ENCODE measurements around the gene SRCIN1.
"Not testable (repeated sequence)": the region's sequence is repeated elsewhere in the genome, so short reads cannot be mapped to it uniquely, and the experiment has no call there.

SRCIN1 gene

DNA sequence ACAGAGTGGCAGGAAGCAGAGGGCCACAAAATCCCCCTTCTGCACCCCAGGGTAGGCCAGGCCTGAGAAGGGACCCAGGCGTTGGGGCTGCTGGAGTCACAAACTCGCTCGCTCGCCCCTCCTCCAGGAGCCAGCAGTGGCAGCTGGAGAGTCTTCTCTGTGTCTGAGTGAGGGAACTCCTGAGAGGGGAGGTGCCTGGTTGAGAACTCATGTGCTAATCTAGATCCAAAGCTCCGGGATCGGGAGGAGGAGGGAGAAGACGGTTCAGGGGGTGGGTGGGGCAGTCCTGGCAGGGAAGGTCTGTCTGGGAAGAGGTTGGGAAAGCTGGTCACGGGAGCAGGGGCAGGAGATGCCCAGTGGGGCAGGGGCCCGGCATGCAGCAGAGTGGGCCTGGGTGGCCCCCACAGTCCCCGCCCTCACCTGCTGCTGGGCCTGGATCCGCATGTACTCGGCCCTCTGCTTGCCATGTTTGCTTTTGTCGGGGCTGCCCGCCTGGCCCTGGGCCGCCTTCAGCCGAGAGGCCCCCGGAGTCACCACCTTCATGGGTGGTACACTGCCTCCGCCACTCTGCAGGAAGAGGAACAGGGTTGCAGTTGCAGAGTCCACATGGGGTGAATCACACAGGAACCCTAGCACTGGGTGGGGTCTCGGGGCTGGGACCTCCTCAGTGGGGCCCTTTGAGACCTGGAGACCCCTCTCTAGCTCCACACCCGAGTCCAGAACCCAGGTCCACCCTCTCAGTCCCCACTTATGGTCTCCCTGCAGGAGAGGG lies 62.2 kb downstream of the SRCIN1 start:
- DNase-seq (ENCODE audit: low read depth in 3 of 3), result no peak

DNA sequence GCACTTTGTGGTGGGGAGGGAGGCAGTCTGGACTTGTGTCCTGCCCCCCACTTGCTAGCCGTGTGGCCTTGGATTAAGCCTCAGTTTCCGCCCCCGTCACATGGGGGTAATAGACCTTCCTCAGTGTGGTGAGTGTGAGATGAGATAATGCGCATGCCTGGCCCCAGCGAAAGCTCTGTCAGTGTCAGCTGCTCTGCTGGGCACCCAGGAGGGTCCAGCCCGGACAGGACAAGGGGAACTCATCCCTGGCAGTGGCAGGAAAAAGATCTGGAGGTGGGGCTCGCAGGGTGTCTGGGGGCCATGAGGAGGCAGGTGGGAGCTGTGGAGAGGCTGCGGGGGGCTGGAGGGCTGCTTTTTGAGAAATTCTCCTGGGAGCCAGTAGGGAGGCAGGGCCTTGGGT lies 63.5 kb downstream of the SRCIN1 start:
- no peak for DNase-seq (ENCODE audit: low read depth in 3 of 3)

DNA sequence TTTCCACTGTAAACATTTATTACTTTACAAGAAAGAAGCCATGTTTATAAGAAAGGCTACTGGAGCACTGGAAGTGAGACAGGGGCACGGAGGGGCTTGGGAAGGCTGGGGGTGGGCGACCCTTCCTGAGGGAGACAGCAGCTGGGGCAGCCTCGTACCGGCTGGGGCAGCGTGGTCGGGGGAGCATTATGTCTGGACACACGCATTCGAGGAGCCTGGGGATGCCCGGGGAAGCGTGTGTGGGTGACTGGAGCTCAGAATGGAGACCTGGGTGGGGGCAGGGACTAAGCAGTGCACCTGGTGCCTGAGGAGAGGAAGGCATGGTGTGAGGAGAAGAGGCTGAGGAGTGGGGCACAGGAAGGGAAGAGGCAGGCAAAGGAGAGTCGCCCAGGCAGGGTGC lies 64.5 kb downstream of the SRCIN1 start:
- no peak for DNase-seq (ENCODE audit: low read depth in 3 of 3)

DNA sequence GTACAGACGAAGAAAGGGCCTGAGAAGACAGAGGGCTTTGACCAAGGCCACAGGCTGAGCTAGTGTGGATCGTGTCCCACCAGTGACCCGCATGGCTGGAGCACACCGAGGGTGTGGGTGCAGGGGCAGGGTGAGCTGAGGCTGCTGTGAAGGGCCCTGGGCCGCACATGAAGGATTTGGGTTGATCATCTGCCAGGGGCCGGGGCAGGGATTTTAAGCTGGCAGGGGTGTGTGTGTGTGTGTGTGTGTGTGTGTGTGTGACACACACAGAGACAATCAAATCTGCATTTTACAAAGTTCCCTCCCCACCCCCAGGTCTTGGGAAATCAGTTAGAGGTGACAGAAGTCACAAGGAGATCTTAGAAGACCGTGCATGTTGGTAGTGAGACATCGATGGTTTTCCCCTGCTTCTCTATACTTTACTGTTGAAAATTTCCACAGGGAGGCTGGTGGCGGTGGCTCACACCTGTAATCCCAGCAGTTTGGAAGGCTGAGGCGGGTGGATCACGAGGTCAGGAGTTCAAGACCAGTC lies 65.2 kb downstream of the SRCIN1 start:
- no peak for DNase-seq (ENCODE audit: low read depth in 3 of 3)

DNA sequence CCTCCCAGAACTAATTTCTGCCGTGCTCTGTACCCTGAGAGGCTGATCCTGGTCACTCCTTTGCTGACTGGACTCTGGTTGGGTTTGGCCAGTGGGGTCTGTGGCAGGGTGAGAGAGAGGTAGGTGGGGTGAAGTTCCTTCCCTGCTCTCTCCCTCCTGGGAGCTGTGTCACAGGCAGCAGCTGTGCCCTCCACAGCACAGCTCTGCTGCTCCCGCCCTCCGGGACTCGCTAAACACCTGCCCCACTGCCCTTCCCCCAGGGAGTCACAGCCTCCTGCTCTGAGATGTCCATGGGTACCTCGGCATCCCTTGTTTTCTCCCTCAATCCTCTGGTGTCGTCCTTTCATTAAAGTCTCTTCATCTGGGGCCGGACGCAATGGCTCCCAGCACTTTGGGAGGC lies 66.4 kb downstream of the SRCIN1 start:
- no peak for DNase-seq (ENCODE audit: low read depth in 3 of 3)

DNA sequence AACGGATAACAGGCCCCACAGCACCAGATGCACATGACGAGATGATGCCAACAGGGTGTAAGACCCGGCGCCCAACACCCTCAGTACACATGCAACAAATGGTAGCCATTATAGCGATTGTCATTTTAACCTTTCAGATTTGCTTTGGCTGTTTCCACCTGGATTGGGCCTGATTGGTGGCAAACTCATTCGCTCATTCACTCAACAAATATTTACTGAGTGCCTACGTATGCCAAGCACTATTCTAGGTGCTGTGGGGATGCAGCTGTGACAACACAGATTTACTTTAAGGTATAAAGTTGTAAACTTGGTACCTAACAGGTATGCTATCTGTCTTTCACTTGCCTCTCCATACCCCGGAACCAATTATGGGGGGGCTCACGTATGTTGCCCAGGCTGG lies 66.8 kb downstream of the SRCIN1 start:
- no peak for DNase-seq (ENCODE audit: low read depth in 3 of 3)

DNA sequence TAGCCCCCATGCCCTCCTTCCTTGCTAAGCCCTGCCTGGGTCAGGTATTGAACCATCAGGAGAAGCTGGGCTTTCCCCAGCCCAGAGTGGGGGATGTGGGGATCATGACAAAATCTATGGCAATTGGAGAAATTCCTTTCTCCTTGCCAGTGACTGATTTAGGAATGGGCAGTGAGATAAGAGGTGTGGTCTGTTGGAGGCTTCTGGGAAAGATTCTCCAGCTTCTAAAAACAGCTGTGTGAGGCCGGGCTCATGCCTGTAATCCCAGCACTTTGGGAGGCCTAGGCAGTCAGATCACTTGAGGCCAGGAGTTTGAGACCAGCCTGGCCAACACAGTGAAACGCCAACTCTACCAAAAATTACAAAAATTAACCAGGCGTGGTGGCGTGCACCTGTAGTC lies 69.1 kb downstream of the SRCIN1 start:
- DNase-seq (ENCODE audit: low read depth in 3 of 3), result no peak

DNA sequence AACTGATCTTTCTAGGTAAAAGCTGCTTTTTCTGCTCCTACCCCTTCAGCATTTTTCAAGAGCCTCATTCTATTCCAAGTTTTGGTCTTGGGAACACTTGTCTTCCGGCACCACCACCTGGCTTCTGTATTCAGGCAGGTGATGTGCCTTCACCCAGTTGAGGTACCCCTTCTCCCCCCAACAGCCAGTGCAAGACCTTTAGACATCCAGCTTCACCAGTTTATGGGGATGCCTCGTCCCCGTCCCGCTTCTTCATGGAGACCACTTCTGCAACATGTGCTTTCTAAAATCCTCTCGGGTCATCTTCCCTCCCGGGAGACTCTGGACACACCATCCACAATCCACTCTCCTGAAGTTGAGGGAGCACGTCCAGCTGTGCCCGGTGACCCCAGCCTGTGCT lies 69.9 kb downstream of the SRCIN1 start:
- no peak for DNase-seq (ENCODE audit: low read depth in 3 of 3)

DNA sequence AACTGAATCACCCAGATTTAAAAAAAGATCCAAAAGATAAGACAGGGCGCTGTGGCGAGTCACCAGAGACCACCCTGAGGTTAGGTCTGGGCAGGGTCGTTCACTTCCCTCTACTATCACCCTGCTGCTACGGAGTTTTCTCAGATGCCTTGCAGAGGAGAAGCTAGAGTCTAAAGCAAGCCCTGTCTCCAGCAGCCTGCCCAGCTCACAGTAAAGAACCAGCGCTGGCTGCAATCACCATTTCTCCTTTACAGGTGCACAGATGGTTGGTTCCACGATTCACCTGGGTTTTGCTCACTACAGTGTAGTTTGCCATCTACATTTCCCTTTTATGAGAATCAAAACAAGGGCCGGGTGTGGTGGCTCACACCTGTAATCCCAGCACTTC lies 71.3 kb downstream of the SRCIN1 start:
- DNase-seq (ENCODE audit: low read depth in 3 of 3), result no peak

DNA sequence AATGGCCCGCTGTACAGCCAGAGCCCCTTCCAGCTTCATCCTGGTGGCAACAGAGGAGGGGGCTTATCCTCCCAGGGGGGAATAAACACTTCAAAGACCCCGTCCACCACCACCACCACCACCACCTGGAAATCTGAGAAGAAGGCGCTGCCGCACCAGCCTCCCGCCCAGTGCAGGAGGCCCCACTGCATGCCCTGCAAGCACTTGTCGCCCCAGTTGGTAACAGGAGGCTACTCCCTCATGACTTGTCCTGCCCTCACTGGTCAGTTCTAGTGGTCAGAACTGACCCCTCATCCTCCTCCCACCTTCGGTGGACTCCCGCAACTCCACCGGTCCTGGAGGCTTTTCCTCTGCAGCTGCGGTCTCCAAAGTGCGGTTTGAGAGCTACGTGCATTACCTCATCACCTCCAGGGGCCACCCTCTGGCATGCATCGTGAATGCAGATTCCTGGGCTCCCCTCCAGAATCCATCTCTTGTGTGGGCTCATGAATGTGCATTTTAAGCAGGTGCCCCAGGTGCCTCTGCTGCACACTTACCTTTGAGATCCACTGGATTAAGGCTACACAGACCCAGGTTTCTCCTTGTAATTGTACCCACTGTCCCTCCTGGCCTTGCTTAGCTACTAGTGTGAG lies 71.8 kb downstream of the SRCIN1 start:
- DNase-seq (ENCODE audit: low read depth in 3 of 3), result no peak

DNA sequence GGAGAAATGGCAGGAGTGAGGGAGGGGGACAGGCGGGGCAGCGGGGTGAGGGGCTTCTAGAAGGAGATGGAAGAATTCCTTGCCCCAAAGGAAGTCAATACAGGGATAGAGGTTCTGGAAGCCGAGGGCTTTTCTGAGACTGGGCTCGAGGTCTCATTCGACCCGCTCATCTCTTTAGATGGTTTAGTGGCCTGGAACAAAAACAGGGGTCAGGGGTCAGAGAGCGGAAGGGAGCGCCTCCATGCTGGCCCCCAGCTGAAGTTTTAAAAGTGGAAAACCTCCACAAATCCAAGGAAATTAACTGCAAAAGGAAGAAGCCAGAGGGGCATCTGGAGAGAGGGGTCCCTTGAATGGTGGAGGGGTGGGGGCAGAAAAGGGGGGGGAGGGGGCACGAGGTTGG lies 72.5 kb downstream of the SRCIN1 start:
- no peak for DNase-seq (ENCODE audit: low read depth in 3 of 3)

DNA sequence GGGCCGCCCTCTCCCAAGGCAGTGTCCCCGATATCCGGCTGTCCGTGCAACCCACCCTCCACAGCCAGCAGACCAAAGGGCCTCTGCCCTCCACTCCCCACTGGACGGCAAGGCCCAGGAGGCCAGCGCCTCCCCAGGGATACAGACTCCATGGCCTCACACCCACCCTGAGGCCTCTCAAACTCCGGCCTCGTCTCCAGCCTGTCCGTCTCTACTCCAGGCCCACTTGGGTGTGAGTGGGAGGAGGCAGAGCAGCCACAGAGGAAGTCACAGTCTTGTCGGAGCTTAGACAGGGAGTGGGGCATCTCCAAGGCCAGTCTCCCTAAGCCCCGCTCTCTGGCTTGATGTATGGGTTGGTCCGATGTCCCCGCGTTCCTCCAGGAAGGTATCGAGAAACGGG lies 73.3 kb downstream of the SRCIN1 start:
- DNase-seq (ENCODE audit: low read depth in 3 of 3), result no peak

DNA sequence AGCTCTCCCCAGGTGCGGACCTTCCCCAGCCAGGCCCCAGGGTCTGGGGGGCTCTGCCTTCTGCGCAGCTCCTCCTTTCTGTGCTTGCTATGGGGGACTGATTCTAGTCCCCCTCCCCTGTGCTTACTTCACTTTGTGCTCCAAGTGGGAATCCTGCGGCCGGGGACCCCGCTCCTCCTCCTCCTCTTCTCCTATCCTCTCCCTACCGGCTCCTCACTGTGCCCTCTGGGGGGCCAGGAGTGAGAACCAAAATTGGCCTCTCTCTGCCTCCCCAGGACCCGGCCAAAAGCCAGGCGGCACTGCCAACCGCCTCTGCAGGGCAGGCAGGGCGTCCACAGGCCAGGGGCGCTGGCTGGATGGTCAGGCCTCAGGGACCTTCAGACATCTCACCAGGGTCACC lies 74.0 kb downstream of the SRCIN1 start:
- not testable (repeated sequence) for DNase-seq (ENCODE audit: low read depth in 3 of 3)

DNA sequence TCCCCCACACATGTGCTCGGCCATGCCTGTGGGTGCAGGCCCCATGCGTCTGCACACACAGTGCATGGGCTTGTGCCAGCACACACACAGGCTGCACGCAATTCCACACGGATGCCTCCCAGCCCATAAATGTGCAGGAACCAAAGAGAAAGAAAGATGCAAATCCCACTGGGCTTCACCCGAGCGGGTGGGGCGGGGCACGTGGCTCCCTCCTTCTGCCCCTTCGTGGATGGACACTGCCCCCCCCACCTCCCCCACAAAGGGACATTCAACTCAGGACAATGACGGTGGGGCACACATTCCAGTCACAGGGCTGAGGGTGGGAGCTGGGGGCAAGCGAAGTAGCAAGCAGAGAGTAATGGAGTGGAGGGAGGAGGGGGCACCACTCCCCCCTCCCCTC lies 74.9 kb downstream of the SRCIN1 start:
- DNase-seq (ENCODE audit: low read depth in 3 of 3), result not testable (repeated sequence)

DNA sequence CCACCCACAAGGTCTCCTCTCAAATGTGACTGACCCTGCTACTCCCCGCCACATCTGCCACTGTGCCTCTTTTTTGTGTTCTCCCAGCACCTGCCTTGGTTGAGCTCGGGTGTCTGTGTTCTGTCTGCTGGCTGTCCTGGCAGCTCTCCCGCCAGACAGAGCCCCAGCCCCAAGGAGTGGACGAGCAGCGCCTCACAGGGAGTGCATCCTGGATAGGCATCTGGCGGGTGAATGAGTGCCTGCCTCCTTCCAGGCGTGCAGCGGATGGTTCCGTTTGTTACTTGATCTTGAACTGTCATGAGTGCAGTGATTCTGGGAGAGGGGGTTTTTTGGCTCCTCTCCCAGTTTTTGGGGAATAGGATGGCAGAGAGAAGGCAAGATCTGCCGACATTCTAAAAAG lies 77.6 kb downstream of the SRCIN1 start:
- DNase-seq (ENCODE audit: low read depth in 3 of 3), result not testable (repeated sequence)

DNA sequence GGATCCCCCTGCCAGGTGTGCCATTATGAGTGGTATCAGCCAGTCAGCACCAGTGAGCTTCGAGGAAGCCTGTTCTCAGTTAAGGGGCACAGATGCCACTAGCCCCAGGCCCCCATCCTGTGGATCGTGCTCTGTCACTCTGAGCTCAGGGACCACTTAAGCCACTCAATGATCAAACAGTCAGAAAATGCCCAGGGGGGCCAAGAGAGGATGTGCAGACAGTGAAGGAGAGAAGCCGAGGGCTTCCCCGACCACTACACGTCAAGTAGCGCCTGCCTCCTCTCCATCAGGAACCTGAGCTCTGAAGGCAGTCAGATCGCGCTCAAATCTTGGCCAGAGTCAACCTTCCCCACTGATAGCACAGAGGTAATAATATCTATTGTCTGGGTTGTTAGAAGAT lies 79.2 kb downstream of the SRCIN1 start:
- not testable (repeated sequence) for DNase-seq (ENCODE audit: low read depth in 3 of 3)

DNA sequence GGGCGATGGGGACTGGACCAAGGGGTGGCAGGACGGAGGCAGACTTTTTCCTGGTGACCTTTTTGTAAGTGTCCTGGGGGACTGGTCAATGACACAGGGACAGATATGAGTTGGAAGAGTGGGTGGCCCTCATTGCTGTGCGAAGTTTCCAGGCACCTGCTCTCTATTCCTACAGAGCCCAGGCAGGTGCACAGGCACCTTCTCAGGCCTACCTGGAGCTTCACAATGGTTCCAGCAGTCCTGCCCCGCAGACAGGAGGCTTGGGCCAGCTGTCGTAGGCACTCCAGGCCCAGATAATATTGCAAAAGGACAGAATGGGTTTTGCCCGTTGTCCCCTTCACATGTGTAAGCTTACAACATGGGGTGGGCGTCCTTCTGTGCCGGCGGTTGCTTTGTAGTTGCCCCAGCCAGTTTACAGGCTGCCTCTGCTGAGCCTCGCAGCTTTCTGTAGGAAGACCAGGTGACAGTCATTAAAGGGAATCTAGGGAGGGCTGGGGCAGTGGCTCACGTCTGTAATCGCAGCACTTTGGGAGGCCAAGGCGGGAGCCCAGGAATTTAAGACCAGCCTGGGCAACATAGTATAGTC lies 93.2 kb downstream of the SRCIN1 start:
- DNase-seq (ENCODE audit: low read depth in 3 of 3), result no peak

DNA sequence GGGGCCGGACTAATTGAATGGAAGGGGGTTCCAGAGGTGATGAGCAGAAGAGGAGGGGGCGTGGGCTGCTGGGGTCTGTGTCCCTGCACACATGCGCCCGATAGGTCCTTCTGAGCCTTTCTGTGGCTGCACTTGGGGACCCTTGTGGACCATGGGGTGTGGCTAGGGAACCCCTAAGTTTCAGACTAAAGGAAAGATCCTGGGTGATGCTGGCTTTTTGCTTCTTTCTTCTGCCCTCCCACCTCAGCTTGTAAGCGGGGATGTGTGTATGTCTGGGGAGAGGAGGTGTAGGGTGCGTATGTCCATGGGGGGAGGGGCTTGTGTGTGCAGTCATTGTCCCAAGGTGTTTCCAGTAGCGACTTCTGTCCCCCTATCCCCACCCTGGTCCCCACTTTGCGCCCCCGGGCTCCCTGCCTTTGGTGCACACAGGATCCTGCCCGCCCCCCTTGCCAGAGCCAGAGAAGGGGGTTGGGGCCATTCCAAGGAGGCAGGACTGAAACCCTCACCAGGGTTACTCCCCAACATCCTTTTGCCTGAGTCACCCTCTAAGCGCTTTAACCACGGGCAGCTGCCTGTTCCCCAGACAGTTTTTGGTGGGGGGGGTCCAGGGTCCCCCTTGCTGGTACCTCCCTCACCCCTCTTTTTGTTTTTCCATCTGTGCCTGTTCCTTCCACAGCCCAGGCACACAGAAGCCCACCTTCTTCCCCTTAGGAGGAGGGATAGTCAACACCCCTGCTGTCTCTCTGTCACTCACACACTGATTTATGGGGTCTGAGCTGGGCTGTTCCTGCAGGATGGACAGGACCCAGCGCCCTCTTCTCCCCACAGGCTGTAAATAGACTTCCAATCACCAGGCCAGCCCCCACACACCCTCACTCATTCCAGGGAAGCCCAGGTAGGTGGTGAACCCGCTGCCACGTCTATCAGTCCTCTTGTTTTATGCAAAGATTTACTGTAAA lies 94.3 kb downstream of the SRCIN1 start:
- no peak for DNase-seq (ENCODE audit: low read depth in 3 of 3)

DNA sequence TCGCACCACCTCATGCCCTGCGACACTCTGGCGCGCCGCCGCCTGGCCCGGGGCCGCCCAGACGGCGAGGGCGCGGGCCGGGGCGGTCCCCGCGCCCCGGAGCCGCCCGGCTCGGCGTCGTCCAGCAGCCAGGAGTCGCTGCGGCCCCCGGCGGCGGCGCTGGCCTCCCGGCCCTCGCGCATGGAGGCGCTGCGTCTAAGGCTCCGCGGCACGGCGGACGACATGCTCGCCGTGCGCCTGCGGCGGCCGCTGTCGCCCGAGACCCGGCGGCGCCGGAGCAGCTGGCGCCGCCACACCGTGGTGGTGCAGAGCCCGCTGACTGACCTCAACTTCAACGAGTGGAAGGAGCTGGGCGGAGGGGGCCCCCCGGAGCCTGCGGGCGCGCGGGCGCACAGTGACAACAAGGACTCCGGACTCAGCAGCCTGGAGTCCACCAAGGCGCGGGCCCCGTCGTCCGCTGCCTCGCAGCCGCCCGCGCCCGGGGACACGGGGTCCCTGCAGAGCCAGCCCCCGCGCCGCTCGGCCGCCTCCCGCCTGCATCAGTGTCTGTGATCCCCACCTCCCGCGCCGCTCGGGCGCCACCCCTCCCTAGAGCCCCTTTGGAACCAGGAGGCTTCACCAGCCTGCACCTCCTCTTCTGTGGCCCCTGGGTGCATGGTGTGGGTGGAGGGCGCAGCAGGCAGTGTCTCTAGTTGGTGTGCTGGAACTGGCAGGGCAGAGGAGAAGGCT lies 95.2 kb downstream of the SRCIN1 start:
- DNase-seq (ENCODE audit: low read depth in 3 of 3), result no peak

DNA sequence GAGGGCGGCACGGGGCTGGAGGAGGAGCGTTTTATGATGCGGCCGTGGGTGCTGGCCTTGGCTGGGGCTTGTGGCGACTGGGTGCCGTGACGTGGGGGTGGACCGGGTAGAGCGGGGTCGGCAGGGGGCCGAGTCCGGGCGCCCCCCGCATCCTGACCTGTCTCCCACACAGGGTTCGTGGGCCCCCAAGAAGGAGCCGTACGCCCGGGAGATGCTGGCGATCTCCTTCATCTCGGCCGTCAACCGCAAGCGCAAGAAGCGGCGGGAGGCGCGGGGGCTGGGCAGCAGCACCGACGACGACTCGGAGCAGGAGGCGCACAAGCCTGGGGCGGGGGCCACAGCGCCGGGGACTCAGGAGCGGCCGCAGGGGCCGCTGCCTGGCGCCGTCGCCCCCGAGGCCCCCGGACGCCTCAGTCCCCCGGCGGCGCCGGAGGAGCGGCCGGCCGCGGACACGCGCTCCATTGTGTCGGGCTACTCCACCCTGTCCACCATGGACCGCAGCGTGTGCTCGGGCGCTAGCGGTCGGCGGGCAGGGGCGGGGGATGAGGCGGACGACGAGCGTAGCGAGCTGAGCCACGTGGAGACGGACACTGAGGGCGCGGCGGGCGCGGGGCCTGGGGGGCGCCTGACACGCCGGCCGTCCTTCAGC lies 95.9 kb downstream of the SRCIN1 start:
- DNase-seq (ENCODE audit: low read depth in 3 of 3), result no peak
